Measurements from ENCODE around the gene SH3GL1. TPM values are rescaled to one million over a fixed set of nuclear protein-coding genes. Genes with fewer than 3 reads are reported as not detected.

Gene SH3GL1
- total and polyA plus RNA-seq, 9 of the 15 experiments (the other 6 are each of a cell fraction or from before 2014, with no cell fraction given) = 1.7 to 75.3 (median 25.7) TPM

DNA sequence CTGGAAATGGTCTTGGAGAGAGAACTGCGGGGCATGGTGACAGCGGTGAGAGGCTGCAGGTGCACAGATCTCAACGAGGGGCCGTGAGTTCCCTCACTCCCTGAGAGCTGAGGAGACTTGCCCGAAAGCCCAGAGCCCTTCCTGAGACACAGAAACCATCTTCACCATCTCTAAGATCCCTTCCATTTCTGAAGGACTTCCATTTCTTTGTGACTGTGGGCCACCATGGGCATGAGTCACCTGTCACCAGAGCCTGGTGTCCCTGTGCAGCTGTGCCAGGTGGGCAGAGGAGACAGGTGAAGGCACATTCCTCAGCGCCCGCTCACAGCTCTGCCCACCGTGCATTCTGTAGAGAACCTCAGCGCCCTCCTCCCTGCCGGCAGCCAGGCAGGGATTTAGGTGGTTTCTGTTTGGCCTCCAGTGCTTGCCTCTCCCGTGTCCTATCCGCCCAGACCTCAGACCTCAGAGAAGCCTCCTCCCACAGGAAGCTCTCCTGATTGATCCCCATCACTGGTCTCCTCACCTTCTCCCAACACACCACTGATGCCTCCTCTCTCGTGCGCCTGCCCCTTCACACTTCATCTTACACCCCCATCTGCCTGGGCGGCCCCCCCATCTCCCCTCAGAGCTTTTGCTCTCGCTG lies 24.2 kb downstream of the SH3GL1 start (continued):
- TF ChIP-seq RERE (CRISPR knock-in tag; IDR thresholded peaks at IDR 0.05; ENCODE audit: borderline replicate concordance) = no peak
- no peak for TF ChIP-seq SMARCE1 (IDR thresholded peaks at IDR 0.05)
- no peak for TF ChIP-seq ILF3 (IDR thresholded peaks at IDR 0.05; ENCODE audit: borderline replicate concordance)
- TF ChIP-seq NRF1 (conservative IDR thresholded peaks at IDR 0.05 in 1 of 2, IDR thresholded peaks at IDR 0.05 in 1 of 2) = no peak; a peak in 1 of 4 replicates
- TF ChIP-seq KAT2B (IDR thresholded peaks at IDR 0.05; ENCODE audit: low read depth, low read length) = no peak
- TF ChIP-seq HEY1 (CRISPR knock-in tag; IDR thresholded peaks at IDR 0.05; ENCODE audit: borderline replicate concordance) = no peak
- TF ChIP-seq EGR1 (conservative IDR thresholded peaks at IDR 0.05) = no peak
- no peak for TF ChIP-seq NFIX (CRISPR knock-in tag; IDR thresholded peaks at IDR 0.05; ENCODE audit: low read depth)
- TF ChIP-seq MAZ (CRISPR knock-in tag; conservative IDR thresholded peaks at IDR 0.05 in 1 of 2, IDR thresholded peaks at IDR 0.05 in 1 of 2) = peak in 1 of 2 experiments; percentile 16; a peak in 2 of 4 replicates
- TF ChIP-seq RNF219 (CRISPR knock-in tag; IDR thresholded peaks at IDR 0.05) = no peak
- no peak for TF ChIP-seq MAFG (tag; conservative IDR thresholded peaks at IDR 0.05)
- TF ChIP-seq ZNF584 (CRISPR knock-in tag; IDR thresholded peaks at IDR 0.05; ENCODE audit: low read depth) = no peak
- no peak; the same call in 1 of the 2 replicates for TF ChIP-seq ZBTB33 (CRISPR knock-in tag; IDR thresholded peaks at IDR 0.05)
- TF ChIP-seq, protein P1, sequence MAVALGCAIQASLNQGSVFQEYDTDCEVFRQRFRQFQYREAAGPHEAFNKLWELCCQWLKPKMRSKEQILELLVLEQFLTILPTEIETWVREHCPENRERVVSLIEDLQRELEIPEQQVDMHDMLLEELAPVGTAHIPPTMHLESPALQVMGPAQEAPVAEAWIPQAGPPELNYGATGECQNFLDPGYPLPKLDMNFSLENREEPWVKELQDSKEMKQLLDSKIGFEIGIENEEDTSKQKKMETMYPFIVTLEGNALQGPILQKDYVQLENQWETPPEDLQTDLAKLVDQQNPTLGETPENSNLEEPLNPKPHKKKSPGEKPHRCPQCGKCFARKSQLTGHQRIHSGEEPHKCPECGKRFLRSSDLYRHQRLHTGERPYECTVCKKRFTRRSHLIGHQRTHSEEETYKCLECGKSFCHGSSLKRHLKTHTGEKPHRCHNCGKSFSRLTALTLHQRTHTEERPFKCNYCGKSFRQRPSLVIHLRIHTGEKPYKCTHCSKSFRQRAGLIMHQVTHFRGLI (CRISPR knock-in tag; IDR thresholded peaks at IDR 0.05) = no peak
- no peak for TF ChIP-seq EP300 (IDR thresholded peaks at IDR 0.05; ENCODE audit: low read length)
- no peak for TF ChIP-seq JUNB (CRISPR knock-in tag; conservative IDR thresholded peaks at IDR 0.05)

Measured in K562 (cell line).